Measurements from ENCODE around the gene CPLX3. TPM values are rescaled to one million over a fixed set of nuclear protein-coding genes. Genes with fewer than 3 reads are reported as not detected.
A peak's percentile ranks its signal among the peaks of the same experiment; 100 is the strongest.

CPLX3 gene
- total RNA-seq, 4 donors from 2014 or later: not detected

DNA sequence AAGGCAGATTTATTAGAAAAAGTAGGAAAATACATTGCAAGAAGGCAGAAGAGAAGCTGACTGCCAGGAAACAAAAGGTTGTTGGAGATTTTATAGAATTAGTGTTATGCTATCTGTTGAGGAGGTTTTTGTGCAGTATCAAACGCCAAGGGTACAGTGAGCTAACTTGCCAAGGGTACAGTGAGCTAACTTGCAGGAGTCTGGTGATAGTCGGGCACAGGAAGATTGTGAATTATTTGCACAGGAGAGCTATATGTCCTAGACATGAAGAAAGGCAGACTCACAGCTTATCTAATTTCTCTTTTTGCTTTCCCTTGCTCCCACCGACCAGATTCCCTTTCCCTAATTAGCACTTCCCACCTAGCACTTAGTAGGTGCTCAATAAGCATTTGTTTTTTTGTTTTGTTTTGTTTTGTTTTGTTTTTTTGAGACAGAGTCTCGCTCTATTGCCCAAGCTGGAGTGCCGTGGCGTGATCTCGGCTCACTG is 47.2 kb upstream of the CPLX3 start:
- no peak overlapping the region for H3K27ac ChIP-seq
- H3K4me1 ChIP-seq: peaks cover 3 to 15% of the 10 kb centered on the region in 2 donors
- no peak for DNase-seq
- H3K9me3 ChIP-seq: no peaks in the 10 kb centered on the region
- intact Hi-C loops (cut with DNase I; ENCODE audit: low total_unique reads): loop anchor here (10.0 kb wide), 1 partner anchor 426 kb away; the partner anchor contains the start of gene C15orf39
- H3K36me3 ChIP-seq: no peaks in the 10 kb centered on the region
- no peak for TF ChIP-seq POLR2A (IDR thresholded peaks at IDR 0.05)
- TF ChIP-seq, protein P1, sequence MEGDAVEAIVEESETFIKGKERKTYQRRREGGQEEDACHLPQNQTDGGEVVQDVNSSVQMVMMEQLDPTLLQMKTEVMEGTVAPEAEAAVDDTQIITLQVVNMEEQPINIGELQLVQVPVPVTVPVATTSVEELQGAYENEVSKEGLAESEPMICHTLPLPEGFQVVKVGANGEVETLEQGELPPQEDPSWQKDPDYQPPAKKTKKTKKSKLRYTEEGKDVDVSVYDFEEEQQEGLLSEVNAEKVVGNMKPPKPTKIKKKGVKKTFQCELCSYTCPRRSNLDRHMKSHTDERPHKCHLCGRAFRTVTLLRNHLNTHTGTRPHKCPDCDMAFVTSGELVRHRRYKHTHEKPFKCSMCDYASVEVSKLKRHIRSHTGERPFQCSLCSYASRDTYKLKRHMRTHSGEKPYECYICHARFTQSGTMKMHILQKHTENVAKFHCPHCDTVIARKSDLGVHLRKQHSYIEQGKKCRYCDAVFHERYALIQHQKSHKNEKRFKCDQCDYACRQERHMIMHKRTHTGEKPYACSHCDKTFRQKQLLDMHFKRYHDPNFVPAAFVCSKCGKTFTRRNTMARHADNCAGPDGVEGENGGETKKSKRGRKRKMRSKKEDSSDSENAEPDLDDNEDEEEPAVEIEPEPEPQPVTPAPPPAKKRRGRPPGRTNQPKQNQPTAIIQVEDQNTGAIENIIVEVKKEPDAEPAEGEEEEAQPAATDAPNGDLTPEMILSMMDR (IDR thresholded peaks at IDR 0.05): no peak
- no peaks in the 10 kb centered on the region for H3K27me3 ChIP-seq
- no peak overlapping the region for H3K4me3 ChIP-seq

DNA sequence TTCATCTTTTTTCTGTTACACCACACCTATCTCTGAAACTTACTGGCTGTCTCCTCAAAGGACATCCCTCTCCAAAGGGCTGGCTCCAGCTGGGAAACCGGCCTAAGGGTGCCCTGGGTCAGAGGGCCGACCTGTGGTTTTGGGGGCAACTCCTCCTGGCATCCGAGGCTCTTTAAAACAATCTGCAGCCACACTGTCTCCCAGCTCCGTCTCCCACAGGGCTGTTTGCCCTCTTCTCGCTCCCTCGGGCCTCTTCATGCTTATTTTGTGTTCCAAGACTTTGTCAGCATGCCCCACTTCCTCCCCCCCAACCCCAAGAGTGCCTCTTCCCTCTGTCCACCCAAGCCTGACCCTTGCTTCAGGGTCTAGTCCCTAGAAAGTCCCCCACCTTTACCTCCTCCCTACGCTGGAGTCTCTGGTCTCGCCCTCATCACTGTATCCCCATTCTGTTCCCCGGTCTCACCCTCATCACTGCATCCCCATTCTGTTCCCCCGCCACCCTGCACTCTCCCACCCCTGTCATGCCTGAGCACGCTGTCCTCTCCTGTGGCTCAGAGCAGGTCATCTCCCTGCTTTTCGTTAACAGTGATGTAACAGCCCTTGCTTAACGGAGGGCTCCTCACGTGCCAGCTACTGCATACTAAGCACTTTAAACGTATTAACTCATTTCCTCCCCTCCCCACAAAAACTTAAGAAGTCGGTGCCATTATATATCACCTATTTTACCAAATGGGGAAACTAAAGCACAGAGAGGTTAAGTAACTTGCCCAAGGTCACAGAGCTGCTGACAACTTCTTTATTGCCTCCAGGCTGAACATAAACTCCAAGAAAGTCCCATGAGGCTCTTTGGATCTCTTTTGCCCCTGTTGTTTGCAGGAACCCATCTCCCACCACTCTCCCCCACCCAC is 45.6 kb upstream of the CPLX3 start:
- intact Hi-C loops (cut with DNase I; ENCODE audit: low total_unique reads): no loop called here
- no peak overlapping the region for H3K4me3 ChIP-seq
- no peaks in the 10 kb centered on the region for H3K36me3 ChIP-seq
- no peaks in the 10 kb centered on the region for H3K9me3 ChIP-seq
- TF ChIP-seq POLR2A (IDR thresholded peaks at IDR 0.05): no peak
- TF ChIP-seq, protein P1 (IDR thresholded peaks at IDR 0.05): no peak
- H3K27ac ChIP-seq: peak overlapping the region in 1 of 2 donors; percentile 89
- H3K27me3 ChIP-seq: no peaks in the 10 kb centered on the region
- no peak for DNase-seq
- peaks cover 3 to 15% of the 10 kb centered on the region in 2 donors for H3K4me1 ChIP-seq

DNA sequence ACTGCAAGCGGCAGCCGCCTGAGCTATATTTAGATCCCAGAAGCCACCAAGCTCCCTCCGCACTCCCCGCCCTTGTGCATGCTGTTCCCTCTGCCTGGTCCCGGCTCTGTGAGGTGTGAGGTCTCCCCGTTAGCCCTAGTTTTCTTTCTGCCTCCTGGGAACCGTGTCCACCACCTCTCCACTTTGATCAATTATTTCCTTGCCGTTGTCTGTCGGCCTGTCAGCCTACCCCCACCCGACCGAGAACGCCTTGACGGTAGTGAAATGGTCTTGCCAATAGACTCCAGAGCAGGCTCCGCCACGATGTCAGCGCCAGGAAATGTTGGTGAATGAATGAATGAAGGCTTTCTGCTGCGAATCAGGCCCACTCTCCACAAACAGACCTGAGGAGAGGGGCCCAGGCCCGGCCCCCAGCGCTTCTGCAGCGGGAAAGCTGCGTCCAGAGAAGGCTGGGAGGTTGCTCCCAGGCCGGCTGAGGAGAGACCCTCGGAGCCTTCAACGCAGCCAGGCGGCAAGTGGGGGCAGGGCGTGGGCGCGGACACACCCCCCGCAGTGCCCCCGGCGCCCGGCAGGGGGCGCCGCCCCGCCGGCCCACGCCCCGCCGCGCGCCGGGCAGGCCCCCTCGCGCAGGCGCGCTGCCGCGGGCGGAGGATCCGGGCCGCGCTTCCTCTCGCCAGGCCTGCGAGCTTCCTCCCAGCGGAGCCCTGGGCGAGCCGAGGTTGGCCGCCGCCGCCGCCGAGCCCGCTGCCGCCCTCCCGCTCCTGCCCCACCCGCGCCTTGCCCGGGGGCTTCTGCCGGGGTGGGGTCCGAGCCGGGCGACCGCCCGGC is 44.8 kb upstream of the CPLX3 start, which contains the start of gene CSK:
Gene CSK (plus strand): TSS at position 650 of the 828 bp plus-strand sequence. CDS start 16,218 bp downstream, outside the sequence.
- H3K4me1 ChIP-seq: peaks cover 3 to 15% of the 10 kb centered on the region in 2 donors
- intact Hi-C loops (cut with DNase I; ENCODE audit: low total_unique reads): no loop called here
- peak within 1 kb of the TSS; percentile 66 to 79 for H3K4me3 ChIP-seq

DNA sequence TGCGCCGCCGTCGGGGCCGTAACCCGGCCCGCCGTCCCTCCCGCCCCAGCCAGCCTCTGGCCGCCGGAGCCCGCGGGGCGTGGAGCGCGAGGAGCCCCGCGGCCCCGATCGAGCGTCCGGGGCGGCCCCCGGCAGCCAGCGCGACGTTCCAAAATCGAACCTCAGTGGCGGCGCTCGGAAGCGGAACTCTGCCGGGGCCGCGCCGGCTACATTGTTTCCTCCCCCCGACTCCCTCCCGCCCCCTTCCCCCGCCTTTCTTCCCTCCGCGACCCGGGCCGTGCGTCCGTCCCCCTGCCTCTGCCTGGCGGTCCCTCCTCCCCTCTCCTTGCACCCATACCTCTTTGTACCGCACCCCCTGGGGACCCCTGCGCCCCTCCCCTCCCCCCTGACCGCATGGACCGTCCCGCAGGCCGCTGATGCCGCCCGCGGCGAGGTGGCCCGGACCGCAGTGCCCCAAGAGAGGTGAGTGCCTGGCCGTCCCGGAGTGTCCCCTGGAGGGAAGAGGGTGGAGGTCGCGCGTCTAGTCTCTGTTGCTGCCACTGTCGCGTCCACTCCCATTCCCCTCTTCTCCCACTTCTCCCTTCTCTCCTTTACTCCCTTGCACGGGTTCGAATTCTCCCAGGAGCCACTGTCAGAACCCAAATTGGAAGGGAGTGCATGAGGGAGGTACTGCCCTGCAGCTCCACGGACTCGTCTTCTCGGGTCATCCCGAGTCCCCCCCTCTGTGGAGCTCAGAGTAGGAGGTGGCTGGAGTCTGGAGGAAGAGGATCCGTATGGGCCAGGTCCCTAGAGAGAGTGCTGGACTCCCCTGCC is 44.0 kb upstream of the CPLX3 start:
- H3K27me3 ChIP-seq: no peaks in the 10 kb centered on the region
- peak overlapping the region; percentile 66 to 79 for H3K4me3 ChIP-seq
- peak overlapping the region; percentile 79 to 89 for H3K27ac ChIP-seq
- H3K4me1 ChIP-seq: peaks cover 3 to 22% of the 10 kb centered on the region in 2 donors
- intact Hi-C loops (cut with DNase I; ENCODE audit: low total_unique reads): no loop called here
- no peaks in the 10 kb centered on the region for H3K36me3 ChIP-seq
- TF ChIP-seq POLR2A (IDR thresholded peaks at IDR 0.05): no peak
- TF ChIP-seq, protein P1 (IDR thresholded peaks at IDR 0.05): no peak
- no peak for DNase-seq
- H3K9me3 ChIP-seq: no peaks in the 10 kb centered on the region

More for the DNA sequence above, 44.8 kb upstream of the CPLX3 start, which contains the start of gene CSK:
- Histone ChIP-seq H3K27me3 (no peaks in the 10 kb centered on the region), H3K36me3 (no peaks in the 10 kb centered on the region), H3K27ac (peak within 1 kb of the TSS; percentile 79 to 89), H3K9me3 (no peaks in the 10 kb centered on the region)
- peak in 1 of 2 donors; percentile 80 for DNase-seq
- TF ChIP-seq, protein P1 (IDR thresholded peaks at IDR 0.05): peak; percentile 29 to 91 (median 77)
- TF ChIP-seq POLR2A (IDR thresholded peaks at IDR 0.05): peak; percentile 31 to 64

Measured in uterus (tissue), 4 donors.